A673 (cell line): ENCODE measurements around the gene TTC7B. TPM values are rescaled to one million over a fixed set of nuclear protein-coding genes. Genes with fewer than 3 reads are reported as not detected.

Experiments used
- BruUV-seq: library from RNA; stranded (reverse); fragments of 400-500 nt; replicated peaks from 2 replicates; lab custom pipeline; 2021; lab: Mats Ljungman, UMichigan
- CTCF ChIA-PET: fragments of 300-600 bp; sonication (Branson Sonifier 250); formaldehyde crosslinking; loops from one replicate; lab custom pipeline; 2022; ENCODE audit warnings: antibody characterized with exemption; lab: Charles Lee
- POLR2A ChIA-PET: fragments of 300-600 bp; sonication (Branson Sonifier 250); formaldehyde crosslinking; loops from one replicate; lab custom pipeline; 2022; ENCODE audit warnings: antibody characterized with exemption; ENCODE audit not compliant: low non-redundant PET; lab: Charles Lee
- DNase-seq: peaks from one replicate; pipeline ENCODE4 v3.0.0-alpha.2; 2015; ENCODE audit warnings: low spot score
- H3K27ac ChIP-seq: fragments of 200-600 bp; sonication (generic); 2 replicates; pipeline ENCODE4 v1.5.1; 2016; ENCODE audit warnings: mixed run types, low read depth, mild to moderate bottlenecking, mixed read lengths, antibody characterized with exemption, low read length; ENCODE audit not compliant: poor library complexity, severe bottlenecking
- H3K27me3 ChIP-seq: fragments of 200-600 bp; sonication (generic); replicated peaks from 2 replicates; pipeline ENCODE4 v1.6.1; 2017; ENCODE audit warnings: mixed run types, low read depth, mild to moderate bottlenecking, mixed read lengths, antibody characterized with exemption, low read length; ENCODE audit not compliant: insufficient read depth, poor library complexity
- H3K36me3 ChIP-seq: fragments of 200-600 bp; sonication (generic); 2 replicates; pipeline ENCODE4 v1.6.1; 2016; ENCODE audit warnings: mixed run types, mild to moderate bottlenecking, mixed read lengths, antibody characterized with exemption, low read length; ENCODE audit not compliant: insufficient read depth, poor library complexity, severe bottlenecking
- H3K4me1 ChIP-seq: fragments of 200-600 bp; sonication (generic); 2 replicates; pipeline ENCODE4 v1.6.1; 2017; ENCODE audit warnings: mixed run types, mild to moderate bottlenecking, mixed read lengths, antibody characterized with exemption, low read length; ENCODE audit not compliant: insufficient read depth, poor library complexity, severe bottlenecking
- H3K4me3 ChIP-seq: fragments of 200-600 bp; sonication (generic); 2 replicates; pipeline ENCODE4 v1.5.1; 2016; ENCODE audit warnings: low read depth, mixed run types, mild to moderate bottlenecking, mixed read lengths, low read length; ENCODE audit not compliant: poor library complexity, severe bottlenecking
- H3K9me3 ChIP-seq: fragments of 200-600 bp; sonication (generic); 2 replicates; pipeline ENCODE4 v1.6.1; 2016; ENCODE audit warnings: mixed run types, low read depth, mild to moderate bottlenecking, mixed read lengths, antibody characterized with exemption, low read length; ENCODE audit not compliant: poor library complexity, severe bottlenecking
- EZH2 ChIP-seq: fragments of 200-600 bp; sonication (generic); IDR thresholded peaks from 2 replicates; pipeline ENCODE4 v1.6.1; 2017; ENCODE audit warnings: borderline replicate concordance, low read depth, mild to moderate bottlenecking, mixed read lengths, antibody characterized with exemption, low read length; ENCODE audit not compliant: poor library complexity, severe bottlenecking
- intact Hi-C: fragments of 100-400 bp; cut with micrococcal nuclease; formaldehyde crosslinking; loops from one replicate; pipeline ENCODE4 v1.10.0; 2022; ENCODE audit not compliant: unreplicated experiment
- total RNA-seq: library from RNA; stranded (reverse); gene quantifications from 2 replicates; pipeline ENCODE4 v1.2.3, GENCODE V29; 2021
- TF ChIP-seq, protein P1 (sequence below): fragments of 300-800, 200-600 bp; sonication (generic); conservative IDR thresholded peaks from 2 replicates; pipeline ENCODE4 v1.5.1; 2017; ENCODE audit warnings: low read depth, mild to moderate bottlenecking, antibody characterized with exemption, low read length, moderate library complexity, mixed read lengths

Gene TTC7B
- total RNA-seq, 1 experiment from 2014 or later = 39.2 TPM

DNA sequence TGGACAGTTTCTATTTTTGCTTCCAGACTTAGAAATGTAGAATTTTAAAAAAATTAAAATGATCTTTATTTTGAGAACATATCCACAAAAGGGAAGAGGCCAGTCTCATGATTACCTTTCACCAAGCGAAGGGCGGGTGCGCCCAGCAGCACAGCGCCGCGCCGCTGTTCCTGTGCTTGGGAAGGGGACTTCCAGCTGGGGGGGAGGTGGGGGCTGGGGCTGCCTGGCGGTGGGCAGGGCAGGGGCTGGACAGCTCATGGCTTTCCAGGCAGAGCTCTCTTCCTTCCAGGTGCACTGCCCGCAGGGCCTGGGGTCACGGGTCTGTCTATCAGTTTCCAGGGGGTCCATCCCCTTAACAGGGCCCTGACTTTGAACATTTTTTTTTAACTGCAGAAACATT lies 199.9 kb downstream of the TTC7B start:
- ChIA-PET CTCF (no interaction called here), POLR2A (no interaction called here)
- TF ChIP-seq EZH2 = no peak
- TF ChIP-seq, protein P1, sequence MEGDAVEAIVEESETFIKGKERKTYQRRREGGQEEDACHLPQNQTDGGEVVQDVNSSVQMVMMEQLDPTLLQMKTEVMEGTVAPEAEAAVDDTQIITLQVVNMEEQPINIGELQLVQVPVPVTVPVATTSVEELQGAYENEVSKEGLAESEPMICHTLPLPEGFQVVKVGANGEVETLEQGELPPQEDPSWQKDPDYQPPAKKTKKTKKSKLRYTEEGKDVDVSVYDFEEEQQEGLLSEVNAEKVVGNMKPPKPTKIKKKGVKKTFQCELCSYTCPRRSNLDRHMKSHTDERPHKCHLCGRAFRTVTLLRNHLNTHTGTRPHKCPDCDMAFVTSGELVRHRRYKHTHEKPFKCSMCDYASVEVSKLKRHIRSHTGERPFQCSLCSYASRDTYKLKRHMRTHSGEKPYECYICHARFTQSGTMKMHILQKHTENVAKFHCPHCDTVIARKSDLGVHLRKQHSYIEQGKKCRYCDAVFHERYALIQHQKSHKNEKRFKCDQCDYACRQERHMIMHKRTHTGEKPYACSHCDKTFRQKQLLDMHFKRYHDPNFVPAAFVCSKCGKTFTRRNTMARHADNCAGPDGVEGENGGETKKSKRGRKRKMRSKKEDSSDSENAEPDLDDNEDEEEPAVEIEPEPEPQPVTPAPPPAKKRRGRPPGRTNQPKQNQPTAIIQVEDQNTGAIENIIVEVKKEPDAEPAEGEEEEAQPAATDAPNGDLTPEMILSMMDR = no peak
- H3K27ac ChIP-seq = no peak overlapping the region
- intact Hi-C loops = no loop called here
- BruUV-seq = no TSS peak
- H3K27me3 ChIP-seq = no peaks in the 10 kb centered on the region
- no peak overlapping the region for H3K4me3 ChIP-seq
- DNase-seq = no peak
- peaks cover 7% of the 10 kb centered on the region for H3K4me1 ChIP-seq
- H3K36me3 ChIP-seq = no peaks in the 10 kb centered on the region
- H3K9me3 ChIP-seq = no peaks in the 10 kb centered on the region

DNA sequence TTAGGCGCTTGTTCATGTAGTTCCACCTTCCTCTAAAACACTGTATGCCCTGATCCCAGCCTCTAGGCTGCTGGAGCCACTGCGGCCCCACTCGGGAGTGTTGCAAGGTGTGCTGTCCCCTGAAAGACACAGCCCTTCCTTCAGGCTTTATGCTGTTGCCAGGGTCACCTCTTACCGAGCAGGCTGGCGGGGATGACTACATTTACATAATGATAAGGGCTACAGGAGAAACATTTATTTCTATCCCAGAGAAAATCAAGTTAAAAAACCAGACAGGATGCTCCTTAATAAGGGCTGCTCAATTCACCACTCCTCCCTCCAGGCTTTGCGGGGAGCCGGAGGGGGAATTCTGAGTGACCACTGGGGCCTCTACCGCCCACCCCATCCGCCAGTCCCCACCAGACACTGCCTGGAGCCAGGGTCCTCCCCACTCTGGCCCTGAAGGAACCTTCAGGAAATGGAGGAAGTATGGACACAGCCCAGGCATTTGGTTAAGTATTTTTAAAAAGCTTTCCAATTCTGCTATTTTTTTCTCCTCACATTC lies 200.6 kb downstream of the TTC7B start:
- no TSS peak for BruUV-seq
- Histone ChIP-seq H3K27me3 (no peaks in the 10 kb centered on the region), H3K4me1 (peaks cover 7% of the 10 kb centered on the region), H3K9me3 (no peaks in the 10 kb centered on the region), H3K27ac (no peak overlapping the region), H3K4me3 (no peak overlapping the region), H3K36me3 (no peaks in the 10 kb centered on the region)
- no peak for DNase-seq
- intact Hi-C loops = no loop called here
- ChIA-PET POLR2A (no interaction called here), CTCF (no interaction called here)
- TF ChIP-seq EZH2 = no peak
- TF ChIP-seq, protein P1 = no peak

DNA sequence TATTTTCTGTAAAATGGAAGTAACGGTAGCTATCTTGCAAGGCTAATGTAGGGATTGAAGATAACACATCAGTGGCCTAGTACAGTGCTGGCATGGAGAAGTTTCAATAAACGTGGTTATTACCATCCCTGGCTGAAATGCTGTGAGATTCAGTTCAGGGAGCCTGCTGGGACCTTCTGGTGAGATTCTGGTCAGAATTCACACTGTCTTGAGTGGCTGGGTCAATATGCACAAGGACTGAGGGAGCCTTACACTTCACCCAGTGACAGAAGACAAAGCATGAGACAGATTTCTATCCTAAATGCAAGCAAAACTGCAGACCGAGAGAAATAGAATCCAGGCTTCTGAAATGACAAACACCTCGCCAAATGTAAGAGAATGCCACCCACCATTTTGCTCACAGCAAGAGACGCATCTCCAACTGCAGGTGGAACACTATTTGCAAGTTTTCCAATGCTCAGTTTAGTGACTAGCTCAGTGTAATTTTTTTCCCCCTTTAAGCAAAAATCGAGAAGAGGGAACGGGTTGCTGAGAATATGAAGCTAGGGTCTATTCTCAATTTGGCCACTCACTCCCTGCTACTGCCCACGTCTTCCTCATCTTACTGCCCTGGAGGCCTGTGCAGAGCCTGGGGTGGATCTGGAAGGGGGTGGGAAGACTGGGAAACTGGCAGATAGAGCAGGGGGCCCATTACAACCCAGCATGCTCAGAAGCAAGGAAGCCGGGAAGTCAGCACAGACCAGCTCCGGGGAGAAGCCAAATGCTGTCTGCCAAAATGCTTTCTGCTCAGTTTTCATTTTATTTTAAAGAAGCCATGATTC lies 201.3 kb downstream of the TTC7B start:
- no peak for TF ChIP-seq EZH2
- TF ChIP-seq, protein P1 = no peak
- Histone ChIP-seq H3K36me3 (no peaks in the 10 kb centered on the region), H3K4me3 (no peak overlapping the region), H3K4me1 (peaks cover 7% of the 10 kb centered on the region), H3K9me3 (no peaks in the 10 kb centered on the region), H3K27me3 (no peaks in the 10 kb centered on the region), H3K27ac (no peak overlapping the region)
- intact Hi-C loops = no loop called here
- no peak for DNase-seq
- POLR2A ChIA-PET = no interaction called here
- CTCF ChIA-PET = no interaction called here
- BruUV-seq = no TSS peak
